ENCODE measurements around the gene KDM2A. TPM values are rescaled to one million over a fixed set of nuclear protein-coding genes. Genes with fewer than 3 reads are reported as not detected.

KDM2A gene
- total RNA-seq, 4 donors from 2014 or later, result 52.2 to 104 (median 75.7) TPM

GRCh38 chr11:67253872-67254624, 135.0 kb downstream of the KDM2A start:
- no peak for TF ChIP-seq CTCF (IDR thresholded peaks at IDR 0.05; ENCODE audit: low read depth)

- TF ChIP-seq CTCF (IDR thresholded peaks at IDR 0.05; ENCODE audit: low read depth), result no peak
Measured at GRCh38 chr11:67254798-67255197, 135.7 kb downstream of the KDM2A start.

- TF ChIP-seq CTCF (IDR thresholded peaks at IDR 0.05; ENCODE audit: low read depth), result no peak
Measured at GRCh38 chr11:67255353-67255752, 136.3 kb downstream of the KDM2A start.

- TF ChIP-seq CTCF (IDR thresholded peaks at IDR 0.05; ENCODE audit: low read depth), result no peak
Measured at GRCh38 chr11:67255864-67256263, 136.8 kb downstream of the KDM2A start.

GRCh38 chr11:67256477-67257135, 137.5 kb downstream of the KDM2A start:
- no peak for TF ChIP-seq CTCF (IDR thresholded peaks at IDR 0.05; ENCODE audit: low read depth)

- TF ChIP-seq CTCF (IDR thresholded peaks at IDR 0.05; ENCODE audit: low read depth), result no peak
Measured at GRCh38 chr11:67260406-67260805, 141.3 kb downstream of the KDM2A start.

GRCh38 chr11:67261640-67261945, 142.5 kb downstream of the KDM2A start:
- TF ChIP-seq CTCF (IDR thresholded peaks at IDR 0.05; ENCODE audit: low read depth), result no peak

Measured in subcutaneous adipose tissue (tissue), 4 donors.